ENCODE measurements around the gene TFF1. TPM values are rescaled to one million over a fixed set of nuclear protein-coding genes. Genes with fewer than 3 reads are reported as not detected.

TFF1 gene
- polyA plus RNA-seq, 1 donor from 2014 or later: not detected

DNA sequence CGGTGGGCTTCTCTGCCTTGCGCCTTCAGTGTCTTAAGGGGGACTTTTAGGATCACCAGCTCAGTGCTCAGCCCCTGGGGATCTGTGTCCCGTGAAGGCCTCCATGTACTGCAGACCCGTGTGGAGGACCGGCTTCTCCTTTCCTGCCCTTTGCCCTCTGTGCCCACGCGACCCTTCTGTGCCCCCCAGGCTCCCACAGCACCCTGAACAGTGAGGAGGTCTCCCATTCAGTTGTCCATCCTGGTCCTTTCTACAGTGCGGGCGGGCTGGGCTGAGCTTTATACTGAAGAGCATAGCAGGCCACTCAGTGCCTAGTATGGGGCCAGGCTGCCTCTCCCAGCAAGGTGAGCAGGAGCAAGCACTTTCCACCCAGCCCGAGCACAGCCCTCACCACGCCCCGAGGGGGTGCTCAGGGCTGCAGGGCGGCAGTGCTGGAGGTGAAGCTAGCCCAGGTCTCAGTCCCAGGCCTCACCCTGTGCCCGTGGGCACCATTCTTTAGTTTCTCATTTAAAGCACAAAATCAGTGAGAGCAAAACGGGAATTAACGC is 7.6 kb upstream of the TFF1 start:
- no peaks in the 10 kb centered on the region for H3F3A ChIP-seq (ENCODE audit: insufficient read depth, low read length, poor library complexity, severe bottlenecking)
- H3K36me3 ChIP-seq (ENCODE audit: insufficient read depth, low read length): no peaks in the 10 kb centered on the region
- H3K4me3 ChIP-seq (ENCODE audit: low read length): no peak overlapping the region
- no peaks in the 10 kb centered on the region for H3K9me2 ChIP-seq (ENCODE audit: insufficient read depth, low read length)
- H3K9me3 ChIP-seq (ENCODE audit: low read length): no peaks in the 10 kb centered on the region
- no peaks in the 10 kb centered on the region for H3K27me3 ChIP-seq (ENCODE audit: insufficient read depth, low read depth, low read length)
- no peaks in the 10 kb centered on the region for H4K20me1 ChIP-seq (ENCODE audit: insufficient read depth)
- H3K79me2 ChIP-seq (replicated peaks; ENCODE audit: insufficient read depth, low read length): no peaks in the 10 kb centered on the region
- H3K9ac ChIP-seq (ENCODE audit: low read length): no peak overlapping the region
- TF ChIP-seq MXI1 (conservative IDR thresholded peaks at IDR 0.05; ENCODE audit: poor library complexity, severe bottlenecking) (no peak), SMC3 (conservative IDR thresholded peaks at IDR 0.05; ENCODE audit: poor library complexity) (no peak), EZH2 (IDR thresholded peaks at IDR 0.05; ENCODE audit: borderline replicate concordance, insufficient read depth, low read length, poor library complexity, severe bottlenecking) (no peak), RAD21 (conservative IDR thresholded peaks at IDR 0.05) (no peak), POLR2AphosphoS5 (IDR thresholded peaks at IDR 0.05) (no peak), TAF1 (IDR thresholded peaks at IDR 0.05; ENCODE audit: low read depth) (no peak), EP300 (conservative IDR thresholded peaks at IDR 0.05; ENCODE audit: poor library complexity, severe bottlenecking) (no peak), REST (IDR thresholded peaks at IDR 0.05; ENCODE audit: borderline replicate concordance) (no peak)
- TF ChIP-seq, protein P1, sequence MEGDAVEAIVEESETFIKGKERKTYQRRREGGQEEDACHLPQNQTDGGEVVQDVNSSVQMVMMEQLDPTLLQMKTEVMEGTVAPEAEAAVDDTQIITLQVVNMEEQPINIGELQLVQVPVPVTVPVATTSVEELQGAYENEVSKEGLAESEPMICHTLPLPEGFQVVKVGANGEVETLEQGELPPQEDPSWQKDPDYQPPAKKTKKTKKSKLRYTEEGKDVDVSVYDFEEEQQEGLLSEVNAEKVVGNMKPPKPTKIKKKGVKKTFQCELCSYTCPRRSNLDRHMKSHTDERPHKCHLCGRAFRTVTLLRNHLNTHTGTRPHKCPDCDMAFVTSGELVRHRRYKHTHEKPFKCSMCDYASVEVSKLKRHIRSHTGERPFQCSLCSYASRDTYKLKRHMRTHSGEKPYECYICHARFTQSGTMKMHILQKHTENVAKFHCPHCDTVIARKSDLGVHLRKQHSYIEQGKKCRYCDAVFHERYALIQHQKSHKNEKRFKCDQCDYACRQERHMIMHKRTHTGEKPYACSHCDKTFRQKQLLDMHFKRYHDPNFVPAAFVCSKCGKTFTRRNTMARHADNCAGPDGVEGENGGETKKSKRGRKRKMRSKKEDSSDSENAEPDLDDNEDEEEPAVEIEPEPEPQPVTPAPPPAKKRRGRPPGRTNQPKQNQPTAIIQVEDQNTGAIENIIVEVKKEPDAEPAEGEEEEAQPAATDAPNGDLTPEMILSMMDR (IDR thresholded peaks at IDR 0.05; ENCODE audit: poor library complexity, severe bottlenecking): no peak
- H2AFZ ChIP-seq (ENCODE audit: low read depth, low read length): no peak overlapping the region
- no peak overlapping the region for H3K27ac ChIP-seq (ENCODE audit: low read length)
- H3K4me2 ChIP-seq (ENCODE audit: low read length): no peak overlapping the region

DNA sequence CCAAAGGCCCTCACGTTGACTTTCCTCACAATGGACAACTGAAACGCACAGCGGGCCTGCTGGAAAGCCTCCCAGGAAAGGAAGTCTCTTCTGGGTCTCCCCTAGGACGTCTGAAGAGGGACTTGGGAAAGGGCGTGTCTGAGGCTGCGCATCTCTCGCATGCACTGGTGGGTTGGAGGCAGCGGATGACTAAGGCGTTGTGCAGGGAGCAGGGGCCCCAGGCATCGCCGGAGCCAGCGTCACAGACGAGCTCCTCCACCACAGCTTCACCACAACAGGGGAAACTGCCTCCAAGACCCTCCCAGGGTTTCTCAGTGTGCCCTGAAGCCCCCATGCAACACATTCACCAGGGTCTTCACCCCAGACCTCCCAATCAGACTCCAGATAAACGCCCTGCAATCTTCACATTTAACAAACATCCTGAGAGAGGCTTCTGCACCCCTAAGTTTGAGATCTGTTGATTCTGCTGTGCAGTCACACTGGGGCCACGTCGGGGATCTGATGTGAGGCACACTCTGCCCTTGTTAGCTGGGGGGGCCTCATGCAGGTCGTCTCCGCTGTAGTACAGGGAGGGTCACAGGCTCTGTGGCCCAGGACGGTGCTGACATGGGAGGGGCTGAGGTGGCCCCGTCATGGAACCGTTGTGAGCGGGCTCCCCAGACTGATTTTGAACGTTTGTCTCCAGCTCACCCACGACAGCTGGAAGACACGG is 7.0 kb upstream of the TFF1 start:
- Histone ChIP-seq H3K4me2 (ENCODE audit: low read length) (no peak overlapping the region), H3K36me3 (ENCODE audit: insufficient read depth, low read length) (no peaks in the 10 kb centered on the region), H3K27ac (ENCODE audit: low read length) (no peak overlapping the region), H3F3A (ENCODE audit: insufficient read depth, low read length, poor library complexity, severe bottlenecking) (no peaks in the 10 kb centered on the region), H3K79me2 (replicated peaks; ENCODE audit: insufficient read depth, low read length) (no peaks in the 10 kb centered on the region), H3K4me3 (ENCODE audit: low read length) (no peak overlapping the region), H3K27me3 (ENCODE audit: insufficient read depth, low read depth, low read length) (no peaks in the 10 kb centered on the region), H2AFZ (ENCODE audit: low read depth, low read length) (no peak overlapping the region), H4K20me1 (ENCODE audit: insufficient read depth) (no peaks in the 10 kb centered on the region), H3K9me2 (ENCODE audit: insufficient read depth, low read length) (no peaks in the 10 kb centered on the region), H3K9me3 (ENCODE audit: low read length) (no peaks in the 10 kb centered on the region), H3K9ac (ENCODE audit: low read length) (no peak overlapping the region)
- TF ChIP-seq RAD21 (conservative IDR thresholded peaks at IDR 0.05) (no peak), MXI1 (conservative IDR thresholded peaks at IDR 0.05; ENCODE audit: poor library complexity, severe bottlenecking) (no peak), TAF1 (IDR thresholded peaks at IDR 0.05; ENCODE audit: low read depth) (no peak)

Measured in neural cell (in vitro differentiated cells).